ENCODE measurements around the gene GIPC2. TPM values are rescaled to one million over a fixed set of nuclear protein-coding genes. Genes with fewer than 3 reads are reported as not detected.
"Not testable (repeated sequence)": the region's sequence is repeated elsewhere in the genome, so short reads cannot be mapped to it uniquely, and the experiment has no call there.

GIPC2 gene
- total RNA-seq, 1 donor from 2014 or later: 4.1 TPM

GRCh38 chr1:78104322-78104721 lies 58.6 kb downstream of the GIPC2 start:
- H3K9me3 ChIP-seq: no peaks in the 10 kb centered on the region
- ATAC-seq (no peak), DNase-seq (no peak)
- no peak overlapping the region for H3K4me3 ChIP-seq
- no peak for TF ChIP-seq CTCF (IDR thresholded peaks at IDR 0.05)
- H3K27me3 ChIP-seq: no peaks in the 10 kb centered on the region
- H3K27ac ChIP-seq: no peak overlapping the region
- H3K36me3 ChIP-seq: no peaks in the 10 kb centered on the region
- peaks cover 5% of the 10 kb centered on the region for H3K4me1 ChIP-seq
- intact Hi-C loops (cut with DNase I): no loop called here

- H3K27ac ChIP-seq, H3K4me3 ChIP-seq, ATAC-seq, H3K9me3 ChIP-seq, H3K4me1 ChIP-seq, DNase-seq, H3K36me3 ChIP-seq, H3K27me3 ChIP-seq: not testable (repeated sequence)
- intact Hi-C loops (cut with DNase I): loop anchor here (10.0 kb wide), 1 partner anchor 135 kb away; the partner anchor contains the start of gene FUBP1
Measured at GRCh38 chr1:78109659-78110058, 63.9 kb downstream of the GIPC2 start.

GRCh38 chr1:78113156-78113916 lies 67.6 kb downstream of the GIPC2 start:
- H3K9me3 ChIP-seq: no peaks in the 10 kb centered on the region
- H3K4me3 ChIP-seq: no peak overlapping the region
- ATAC-seq (no peak), DNase-seq (no peak)
- H3K4me1 ChIP-seq: no peaks in the 10 kb centered on the region
- H3K27me3 ChIP-seq: no peaks in the 10 kb centered on the region
- H3K27ac ChIP-seq: no peak overlapping the region
- no peaks in the 10 kb centered on the region for H3K36me3 ChIP-seq
- TF ChIP-seq CTCF (IDR thresholded peaks at IDR 0.05): no peak
- intact Hi-C loops (cut with DNase I): loop anchor here (10.0 kb wide), 1 partner anchor 139 kb away; the partner anchor contains the start of gene FUBP1

- no peaks in the 10 kb centered on the region for H3K4me1 ChIP-seq
- H3K36me3 ChIP-seq: no peaks in the 10 kb centered on the region
- intact Hi-C loops (cut with DNase I): loop anchor here (10.0 kb wide), 1 partner anchor 139 kb away; the partner anchor contains the start of gene FUBP1
- ATAC-seq (peak; percentile 94), DNase-seq (no peak)
- no peak overlapping the region for H3K27ac ChIP-seq
- H3K27me3 ChIP-seq: no peaks in the 10 kb centered on the region
- H3K9me3 ChIP-seq: no peaks in the 10 kb centered on the region
- TF ChIP-seq CTCF (IDR thresholded peaks at IDR 0.05): peak; percentile 88
- H3K4me3 ChIP-seq: no peak overlapping the region
Measured at GRCh38 chr1:78114034-78114956, 68.5 kb downstream of the GIPC2 start.

GRCh38 chr1:78120485-78120884 lies 74.7 kb downstream of the GIPC2 start:
- H3K4me1 ChIP-seq; H3K27me3 ChIP-seq; intact Hi-C loops (cut with DNase I); H3K4me3 ChIP-seq; DNase-seq; H3K36me3 ChIP-seq; ATAC-seq; H3K9me3 ChIP-seq; H3K27ac ChIP-seq: not testable (repeated sequence)

- no peaks in the 10 kb centered on the region for H3K4me1 ChIP-seq
- ATAC-seq (no peak), DNase-seq (no peak)
- no peak overlapping the region for H3K27ac ChIP-seq
- TF ChIP-seq CTCF (IDR thresholded peaks at IDR 0.05): no peak
- no peaks in the 10 kb centered on the region for H3K27me3 ChIP-seq
- H3K4me3 ChIP-seq: no peak overlapping the region
- no peaks in the 10 kb centered on the region for H3K9me3 ChIP-seq
- intact Hi-C loops (cut with DNase I): no loop called here
- H3K36me3 ChIP-seq: no peaks in the 10 kb centered on the region
Measured at GRCh38 chr1:78121710-78122109, 75.9 kb downstream of the GIPC2 start.
